ENCODE data around the gene SMAD3. TPM values are rescaled to one million over a fixed set of nuclear protein-coding genes. Genes with fewer than 3 reads are reported as not detected.

SMAD3 gene
- polyA plus RNA-seq, 3 donors = 45.3 to 57.4 (median 53.1) TPM

- no peak for DNase-seq
These were observed 162.4 kb downstream of the SMAD3 start for GRCh38 chr15:67227846-67228245.

- no peak for DNase-seq
These were observed 162.9 kb downstream of the SMAD3 start for GRCh38 chr15:67228286-67228685.

GRCh38 chr15:67230504-67230903, 165.1 kb downstream of the SMAD3 start:
- DNase-seq = no peak

GRCh38 chr15:67232591-67232990, 167.2 kb downstream of the SMAD3 start:
- no peak for DNase-seq

- no peak for DNase-seq
These were observed 175.1 kb downstream of the SMAD3 start for GRCh38 chr15:67240235-67241131.

- no peak for DNase-seq
These were observed 175.9 kb downstream of the SMAD3 start for GRCh38 chr15:67241132-67241855.

- no peak for DNase-seq
These were observed 177.3 kb downstream of the SMAD3 start for GRCh38 chr15:67242708-67243111.

Other genes starting within 250 kb of the SMAD3 start
- gene AAGAB, start 189.1 kb downstream of the SMAD3 start, polyA plus RNA-seq (ENCODE audit: insufficient read length in 3 of 3) = 10 to 100 TPM; 47.7 to 65.2 (median 57.6) TPM
- gene IQCH, start 189.2 kb downstream of the SMAD3 start, polyA plus RNA-seq (ENCODE audit: insufficient read length in 3 of 3) = 10 to 100 TPM in 1 of 3 donors, 1 to 10 TPM in 2; 7.7 to 10.1 (median 7.8) TPM

Measured in renal pelvis (tissue), 4 donors.